Liver (tissue), 9 donors: ENCODE measurements around the gene MSMB. TPM values are rescaled to one million over a fixed set of nuclear protein-coding genes. Genes with fewer than 3 reads are reported as not detected.

Experiments used
- DNase-seq: peaks from one replicate; pipeline ENCODE4 v3.0.0-alpha.2; 2017; ENCODE audit warnings: low spot score
- H3K27ac ChIP-seq, 2 donors: one replicate each; pipeline ENCODE4 v1.7.0; 2013; ENCODE audit warnings: inconsistent platforms in 2 of 2, low read length in 2 of 2, control low read depth in 1 of 2, low read depth in 1 of 2, mild to moderate bottlenecking in 1 of 2
- H3K27me3 ChIP-seq, 4 donors: one replicate each; pipeline versions ENCODE4 v1.6.1 to v1.7.0; 2013; ENCODE audit warnings: low read length in 3 of 4, inconsistent platforms in 1 of 4, mild to moderate bottlenecking in 1 of 4, moderate library complexity in 1 of 4; ENCODE audit not compliant: control insufficient read depth in 4 of 4, insufficient read depth in 4 of 4
- H3K36me3 ChIP-seq, 4 donors: one replicate each; pipeline versions ENCODE4 v1.6.1 to v1.7.0; 2013; ENCODE audit warnings: low read length in 3 of 4, mild to moderate bottlenecking in 3 of 4, low read depth in 1 of 4, moderate library complexity in 1 of 4; ENCODE audit not compliant: control insufficient read depth in 4 of 4, insufficient read depth in 3 of 4
- H3K4me1 ChIP-seq, 4 donors: one replicate each; pipeline versions ENCODE4 v1.6.1 to v1.7.0; 2013; ENCODE audit warnings: low read length in 3 of 4, mild to moderate bottlenecking in 3 of 4, moderate library complexity in 1 of 4; ENCODE audit not compliant: control insufficient read depth in 4 of 4, insufficient read depth in 4 of 4
- H3K4me3 ChIP-seq, 3 donors: one replicate each; pipeline versions ENCODE4 v1.6.1 to v1.7.0; 2013; ENCODE audit warnings: low read length in 3 of 3, control low read depth in 1 of 3, low read depth in 1 of 3, mild to moderate bottlenecking in 1 of 3
- H3K9ac ChIP-seq, 2 donors: one replicate each; pipeline ENCODE4 v1.7.0; 2013; ENCODE audit warnings: low read length in 2 of 2, mild to moderate bottlenecking in 2 of 2, moderate library complexity in 2 of 2, control low read depth in 1 of 2, low read depth in 1 of 2
- H3K9me3 ChIP-seq, 4 donors: one replicate each; pipeline versions ENCODE4 v1.6.1 to v1.7.0; 2013; ENCODE audit warnings: low read length in 3 of 4; ENCODE audit not compliant: control insufficient read depth in 4 of 4
- ATF3 ChIP-seq: IDR thresholded peaks from 2 replicates; pipeline ENCODE4 v1.6.1; 2016; ENCODE audit warnings: antibody characterized with exemption
- CTCF ChIP-seq: fragments of 150-350 bp; IDR thresholded peaks from 2 replicates; pipeline ENCODE4 v1.5.1; 2017; ENCODE audit warnings: improper control_type of control experiment, low read depth, low read length; ENCODE audit not compliant: missing input control
- EGR1 ChIP-seq, 2 donors: IDR thresholded peaks; 2 replicates each; pipeline ENCODE4 v1.6.1; 2016 to 2018; ENCODE audit warnings: antibody characterized with exemption in 2 of 2, low read depth in 2 of 2
- FOXA1 ChIP-seq: IDR thresholded peaks from 2 replicates; pipeline ENCODE4 v1.6.1; 2016; ENCODE audit warnings: antibody characterized with exemption
- FOXA2 ChIP-seq: IDR thresholded peaks from 2 replicates; pipeline ENCODE4 v1.6.1; 2016; ENCODE audit warnings: antibody characterized with exemption
- GABPA ChIP-seq, 2 donors: IDR thresholded peaks in 1 of 2; conservative IDR thresholded peaks in 1 of 2; 2 replicates each; pipeline ENCODE4 v1.6.1; 2016; ENCODE audit warnings: antibody characterized with exemption in 2 of 2, mild to moderate bottlenecking in 1 of 2, moderate library complexity in 1 of 2
- HNF4A ChIP-seq, 2 donors: conservative IDR thresholded peaks; 2 replicates each; pipeline ENCODE4 v1.6.1; 2016; ENCODE audit warnings: antibody characterized with exemption in 2 of 2, mild to moderate bottlenecking in 2 of 2
- HNF4G ChIP-seq: IDR thresholded peaks from 2 replicates; pipeline ENCODE4 v1.6.1; 2016; ENCODE audit warnings: antibody characterized with exemption
- JUND ChIP-seq, 2 donors: IDR thresholded peaks; 2 replicates each; pipeline ENCODE4 v1.6.1; 2016; ENCODE audit warnings: antibody characterized with exemption in 2 of 2
- MAX ChIP-seq: IDR thresholded peaks from 2 replicates; pipeline ENCODE4 v1.6.1; 2016; ENCODE audit warnings: antibody characterized with exemption
- NR2F2 ChIP-seq: IDR thresholded peaks from 2 replicates; pipeline ENCODE4 v1.6.1; 2016; ENCODE audit warnings: antibody characterized with exemption
- RAD21 ChIP-seq, 2 donors: IDR thresholded peaks; 2 replicates each; pipeline ENCODE4 v1.6.1; 2016; ENCODE audit warnings: antibody characterized with exemption in 2 of 2, mild to moderate bottlenecking in 2 of 2
- REST ChIP-seq: IDR thresholded peaks from 2 replicates; pipeline ENCODE4 v1.6.1; 2016; ENCODE audit warnings: antibody characterized with exemption, mild to moderate bottlenecking
- RXRA ChIP-seq, 2 donors: IDR thresholded peaks; 2 replicates each; pipeline ENCODE4 v1.6.1; 2017 to 2018; ENCODE audit warnings: antibody characterized with exemption in 2 of 2, mild to moderate bottlenecking in 1 of 2
- SP1 ChIP-seq: IDR thresholded peaks from 2 replicates; pipeline ENCODE4 v1.6.1; 2018; ENCODE audit warnings: antibody characterized with exemption, mild to moderate bottlenecking
- TAF1 ChIP-seq: conservative IDR thresholded peaks from 2 replicates; pipeline ENCODE4 v1.6.1; 2016; ENCODE audit warnings: antibody characterized with exemption, mild to moderate bottlenecking
- YY1 ChIP-seq: IDR thresholded peaks from 2 replicates; pipeline ENCODE4 v1.6.1; 2016; ENCODE audit warnings: antibody characterized with exemption, mild to moderate bottlenecking
- ZBTB33 ChIP-seq: IDR thresholded peaks from 2 replicates; pipeline ENCODE4 v1.6.1; 2016; ENCODE audit warnings: antibody characterized with exemption
- WGBS: extraction: QIAGEN DNeasy Blood & Tissue Kit; methylation state at CpG from one replicate; pipeline ENCODE4 v1.1.7; 2013; 5-methylcytosine and 5-hydroxymethylcytosine counted together
- polyA plus RNA-seq, 2 donors: library from polyadenylated mRNA; stranded (reverse) in 1 of 2; unstranded in 1 of 2; fragments of 200-250 nt in 1 of 2; fragments of >200 nt in 1 of 2; fragmentation: Nextera tagmentation in 1 of 2; extraction: Ambion mirVana in 1 of 2; gene quantifications; one replicate each; pipeline versions ENCODE4 v1.2.1 to v1.2.3, GENCODE V29; 2013 to 2015
- total RNA-seq, 2 donors: library from RNA; depleted of rRNA; stranded (reverse); fragments of >200 nt; gene quantifications; one replicate each; pipeline ENCODE4 v1.2.3, GENCODE V29; 2014
- donor health status: healthy.
- donor health status: healthy.
- donor health status: healthy.
- donor health status: healthy.
- donor health status: healthy.

Gene MSMB
- total and polyA plus RNA-seq, 4 donors, result not detected

- TF ChIP-seq CTCF, result no peak
- TF ChIP-seq HNF4G, result no peak
- no peak for TF ChIP-seq SP1
- TF ChIP-seq ZBTB33, result no peak
- TF ChIP-seq NR2F2, result no peak
- no peak for TF ChIP-seq JUND (IDR thresholded peaks at IDR 0.05)
- TF ChIP-seq TAF1, result no peak
These were observed 21.1 kb downstream of the MSMB start (continued) for GRCh38 chr10:46024948-46025347.

- Histone ChIP-seq H3K27me3 (no peaks in the 10 kb centered on the region), H3K4me3 (peak overlapping the region; percentile 47 to 78 (median 75)), H3K27ac (peak overlapping the region; percentile 92 to 97), H3K36me3 (no peaks in the 10 kb centered on the region), H3K9ac (peak overlapping the region; percentile 59 to 96), H3K9me3 (no peaks in the 10 kb centered on the region), H3K4me1 (peaks cover 7 to 81% (median 80%) of the 10 kb centered on the region in 4 donors)
- peak; percentile 91 for TF ChIP-seq REST
- peak; percentile 94 for TF ChIP-seq SP1
- TF ChIP-seq RAD21 (IDR thresholded peaks at IDR 0.05), result peak; percentile 62 to 64
- TF ChIP-seq ZBTB33, result peak; percentile 50
- peak; percentile 31 to 75 for TF ChIP-seq JUND (IDR thresholded peaks at IDR 0.05)
- TF ChIP-seq YY1, result peak; percentile 78
- TF ChIP-seq RXRA (IDR thresholded peaks at IDR 0.05), result peak; percentile 87 to 93
- TF ChIP-seq FOXA2, result peak; percentile 49
- peak; percentile 98 to 99 for TF ChIP-seq EGR1 (IDR thresholded peaks at IDR 0.05; ENCODE audit: low read depth in 2 of 2)
- TF ChIP-seq MAX, result peak; percentile 65
- peak; percentile 93 to 95 for TF ChIP-seq HNF4A (conservative IDR thresholded peaks at IDR 0.05)
- TF ChIP-seq HNF4G, result peak; percentile 83
- TF ChIP-seq ATF3, result no peak
- TF ChIP-seq TAF1, result peak; percentile 61
- no peak for TF ChIP-seq CTCF
- peak; percentile 86 for TF ChIP-seq NR2F2
- no peak for TF ChIP-seq GABPA (IDR thresholded peaks at IDR 0.05 in 1 of 2, conservative IDR thresholded peaks at IDR 0.05 in 1 of 2)
- peak; percentile 35 for TF ChIP-seq FOXA1
- 2% methylated on average over 49 of the region's 49 CpGs for WGBS
- peak; percentile 95 for DNase-seq
These were observed 22.9 kb downstream of the MSMB start for GRCh38 chr10:46022978-46023702.
